ENCODE results near the gene FBXO11. TPM values are rescaled to one million over a fixed set of nuclear protein-coding genes. Genes with fewer than 3 reads are reported as not detected.

Gene FBXO11
- total RNA-seq, 2 donors from 2014 or later: 53.8 to 99.8 TPM

- H3K27ac ChIP-seq: no peak overlapping the region
- H3K36me3 ChIP-seq: peaks cover 35% of the 10 kb centered on the region
- no peaks in the 10 kb centered on the region for H3K27me3 ChIP-seq (replicated peaks; ENCODE audit: insufficient read depth)
- no peaks in the 10 kb centered on the region for H3K4me1 ChIP-seq (ENCODE audit: control insufficient read depth in 1 of 2, low read depth in 2 of 2)
- DNase-seq (ENCODE audit: low spot score) (no peak), ATAC-seq (ENCODE audit: insufficient number of reproducible peaks, low FRiP score, low read depth) (no peak)
- TF ChIP-seq CTCF (IDR thresholded peaks at IDR 0.05): no peak
- no peak overlapping the region for H3K4me3 ChIP-seq
- H3K9me3 ChIP-seq: no peaks in the 10 kb centered on the region
Measured at GRCh38 chr2:47818777-47819176, 87.5 kb downstream of the FBXO11 start.

- TF ChIP-seq CTCF (IDR thresholded peaks at IDR 0.05): no peak
Measured at GRCh38 chr2:47815764-47816163, 90.5 kb downstream of the FBXO11 start.

GRCh38 chr2:47811668-47812067 lies 94.6 kb downstream of the FBXO11 start:
- DNase-seq (ENCODE audit: low spot score) (no peak), ATAC-seq (ENCODE audit: insufficient number of reproducible peaks, low FRiP score, low read depth) (no peak)
- Histone ChIP-seq H3K27me3 (replicated peaks; ENCODE audit: insufficient read depth) (no peaks in the 10 kb centered on the region), H3K9me3 (no peaks in the 10 kb centered on the region), H3K4me1 (ENCODE audit: control insufficient read depth in 1 of 2, low read depth in 2 of 2) (no peaks in the 10 kb centered on the region), H3K36me3 (peaks cover 19% of the 10 kb centered on the region), H3K27ac (no peak overlapping the region), H3K4me3 (no peak overlapping the region)
- no peak for TF ChIP-seq CTCF (IDR thresholded peaks at IDR 0.05)

More at GRCh38 chr2:47815764-47816163, 90.5 kb downstream of the FBXO11 start:
- Histone ChIP-seq H3K4me1 (ENCODE audit: control insufficient read depth in 1 of 2, low read depth in 2 of 2) (no peaks in the 10 kb centered on the region), H3K27ac (no peak overlapping the region), H3K9me3 (no peaks in the 10 kb centered on the region), H3K36me3 (peaks cover 25% of the 10 kb centered on the region), H3K4me3 (no peak overlapping the region), H3K27me3 (replicated peaks; ENCODE audit: insufficient read depth) (no peaks in the 10 kb centered on the region)
- DNase-seq (ENCODE audit: low spot score) (no peak), ATAC-seq (ENCODE audit: insufficient number of reproducible peaks, low FRiP score, low read depth) (no peak)

GRCh38 chr2:47810850-47811249 lies 95.4 kb downstream of the FBXO11 start:
- DNase-seq (ENCODE audit: low spot score): no peak
- Histone ChIP-seq H3K4me1 (ENCODE audit: control insufficient read depth in 1 of 2, low read depth in 2 of 2) (no peaks in the 10 kb centered on the region), H3K4me3 (no peak overlapping the region), H3K27me3 (replicated peaks; ENCODE audit: insufficient read depth) (no peaks in the 10 kb centered on the region), H3K27ac (no peak overlapping the region), H3K9me3 (no peaks in the 10 kb centered on the region), H3K36me3 (peaks cover 19% of the 10 kb centered on the region)
- TF ChIP-seq CTCF (IDR thresholded peaks at IDR 0.05): no peak
- no peak for ATAC-seq (ENCODE audit: insufficient number of reproducible peaks, low FRiP score, low read depth)

- TF ChIP-seq CTCF (IDR thresholded peaks at IDR 0.05): no peak
- Histone ChIP-seq H3K4me1 (ENCODE audit: control insufficient read depth in 1 of 2, low read depth in 2 of 2) (no peaks in the 10 kb centered on the region), H3K27ac (no peak overlapping the region), H3K4me3 (no peak overlapping the region), H3K9me3 (no peaks in the 10 kb centered on the region), H3K36me3 (peaks cover 11% of the 10 kb centered on the region), H3K27me3 (replicated peaks; ENCODE audit: insufficient read depth) (no peaks in the 10 kb centered on the region)
- no peak for DNase-seq (ENCODE audit: low spot score)
- no peak for ATAC-seq (ENCODE audit: insufficient number of reproducible peaks, low FRiP score, low read depth)
Measured at GRCh38 chr2:47809903-47810302, 96.4 kb downstream of the FBXO11 start.

All from thoracic aorta (tissue), 2 donors.